WI38 (cell line): ENCODE measurements around the gene TRIM56.
"Not testable (repeated sequence)": the region's sequence is repeated elsewhere in the genome, so short reads cannot be mapped to it uniquely, and the experiment has no call there.

ENCODE experiments used
- H3K4me3 ChIP-seq: 2 replicates; pipeline ENCODE4 v1.5.1; 2011; ENCODE audit warnings: low read depth, mild to moderate bottlenecking, control low read depth, low read length
- TF ChIP-seq, protein P1 (sequence below): IDR thresholded peaks from 2 replicates; pipeline ENCODE4 v1.5.1; 2012; ENCODE audit warnings: low read depth, mild to moderate bottlenecking, control low read depth, low read length

The TRIM56 gene

DNA sequence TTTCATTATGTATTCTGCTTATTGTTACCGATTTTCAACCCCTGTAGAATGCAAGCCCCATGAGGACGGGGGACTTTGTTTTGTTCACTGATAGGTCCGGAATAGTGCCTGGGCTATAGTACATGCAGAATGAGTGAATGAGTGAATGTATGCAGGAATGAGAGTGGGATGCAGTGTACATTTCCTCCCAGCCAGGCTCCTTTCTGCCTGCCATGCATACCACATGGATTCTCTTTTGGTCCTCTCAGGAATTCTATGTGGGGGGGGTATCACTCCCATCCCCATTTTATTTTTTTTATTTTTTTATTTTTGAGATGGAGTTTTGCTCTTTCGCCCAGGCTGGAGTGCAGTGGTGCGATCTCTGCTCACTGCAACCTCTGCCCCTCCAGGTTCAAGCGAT, 16.7 kb downstream of the TRIM56 start:
- H3K4me3 ChIP-seq: no peak overlapping the region
- TF ChIP-seq, protein P1, sequence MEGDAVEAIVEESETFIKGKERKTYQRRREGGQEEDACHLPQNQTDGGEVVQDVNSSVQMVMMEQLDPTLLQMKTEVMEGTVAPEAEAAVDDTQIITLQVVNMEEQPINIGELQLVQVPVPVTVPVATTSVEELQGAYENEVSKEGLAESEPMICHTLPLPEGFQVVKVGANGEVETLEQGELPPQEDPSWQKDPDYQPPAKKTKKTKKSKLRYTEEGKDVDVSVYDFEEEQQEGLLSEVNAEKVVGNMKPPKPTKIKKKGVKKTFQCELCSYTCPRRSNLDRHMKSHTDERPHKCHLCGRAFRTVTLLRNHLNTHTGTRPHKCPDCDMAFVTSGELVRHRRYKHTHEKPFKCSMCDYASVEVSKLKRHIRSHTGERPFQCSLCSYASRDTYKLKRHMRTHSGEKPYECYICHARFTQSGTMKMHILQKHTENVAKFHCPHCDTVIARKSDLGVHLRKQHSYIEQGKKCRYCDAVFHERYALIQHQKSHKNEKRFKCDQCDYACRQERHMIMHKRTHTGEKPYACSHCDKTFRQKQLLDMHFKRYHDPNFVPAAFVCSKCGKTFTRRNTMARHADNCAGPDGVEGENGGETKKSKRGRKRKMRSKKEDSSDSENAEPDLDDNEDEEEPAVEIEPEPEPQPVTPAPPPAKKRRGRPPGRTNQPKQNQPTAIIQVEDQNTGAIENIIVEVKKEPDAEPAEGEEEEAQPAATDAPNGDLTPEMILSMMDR: no peak

DNA sequence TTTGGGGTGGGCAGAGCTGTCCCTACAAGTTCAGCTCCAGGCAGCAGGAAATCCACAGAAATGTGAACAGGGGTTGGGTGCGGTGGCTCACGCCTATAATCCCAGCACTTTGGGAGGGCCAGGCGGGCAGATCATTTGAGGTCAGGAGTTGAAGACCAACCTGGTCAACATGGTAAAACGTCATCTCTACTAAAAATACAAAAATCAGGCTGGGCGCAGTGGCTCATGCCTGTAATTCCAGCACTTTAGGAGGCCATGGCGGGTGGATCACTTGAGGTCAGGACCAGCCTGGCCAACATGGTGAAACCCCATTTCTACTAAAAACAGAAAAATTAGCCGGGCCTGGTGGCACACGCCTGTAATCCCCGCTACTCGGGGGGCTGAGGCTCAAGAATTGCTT, 18.4 kb downstream of the TRIM56 start:
- H3K4me3 ChIP-seq: not testable (repeated sequence)

GRCh38 chr7:101104193-101104713, 19.0 kb downstream of the TRIM56 start:
- TF ChIP-seq, protein P1: no peak

GRCh38 chr7:101104799-101105198, 19.5 kb downstream of the TRIM56 start:
- no peak overlapping the region for H3K4me3 ChIP-seq
- TF ChIP-seq, protein P1: no peak

More at GRCh38 chr7:101104193-101104713, 19.0 kb downstream of the TRIM56 start:
- no peak overlapping the region for H3K4me3 ChIP-seq

DNA sequence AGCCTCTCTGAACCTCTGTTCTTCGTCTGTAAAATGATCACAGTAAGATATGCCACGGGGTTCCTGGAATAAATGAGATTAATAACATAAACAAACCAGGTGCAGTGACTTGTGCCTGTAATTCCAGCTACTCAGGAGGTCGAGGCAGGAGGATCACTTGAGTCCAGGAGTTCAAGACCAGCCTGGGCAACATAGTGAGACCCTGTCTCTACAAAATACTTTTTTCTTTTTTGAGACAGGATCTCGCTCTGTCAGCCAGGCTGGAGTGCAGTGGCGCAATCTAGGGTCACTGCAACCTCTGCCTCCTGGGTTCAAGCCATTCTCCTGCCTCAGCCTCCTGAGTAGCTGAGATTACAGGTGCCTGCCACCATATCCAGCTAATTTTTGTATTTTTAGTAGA, 20.0 kb downstream of the TRIM56 start:
- not testable (repeated sequence) for H3K4me3 ChIP-seq

DNA sequence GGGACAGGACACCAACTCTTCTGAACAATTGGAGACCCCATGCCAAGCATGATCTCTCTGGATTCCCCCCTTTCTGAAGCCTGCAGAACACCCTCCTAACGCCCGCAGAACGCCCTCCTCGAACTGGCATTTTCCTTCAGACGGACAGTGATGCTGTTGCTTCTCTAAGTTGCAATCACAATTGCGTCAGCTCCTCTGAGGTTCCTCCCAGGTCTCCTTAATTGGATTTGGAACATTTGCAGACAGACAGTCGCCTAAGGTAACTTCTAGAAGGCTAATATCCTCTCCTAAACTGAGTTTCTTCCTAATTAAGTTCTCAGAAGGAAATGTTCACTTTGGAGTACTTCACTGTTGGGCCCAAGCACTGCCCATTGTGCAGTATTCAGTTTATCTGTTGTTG, 21.1 kb downstream of the TRIM56 start:
- TF ChIP-seq, protein P1: no peak
- no peak overlapping the region for H3K4me3 ChIP-seq

DNA sequence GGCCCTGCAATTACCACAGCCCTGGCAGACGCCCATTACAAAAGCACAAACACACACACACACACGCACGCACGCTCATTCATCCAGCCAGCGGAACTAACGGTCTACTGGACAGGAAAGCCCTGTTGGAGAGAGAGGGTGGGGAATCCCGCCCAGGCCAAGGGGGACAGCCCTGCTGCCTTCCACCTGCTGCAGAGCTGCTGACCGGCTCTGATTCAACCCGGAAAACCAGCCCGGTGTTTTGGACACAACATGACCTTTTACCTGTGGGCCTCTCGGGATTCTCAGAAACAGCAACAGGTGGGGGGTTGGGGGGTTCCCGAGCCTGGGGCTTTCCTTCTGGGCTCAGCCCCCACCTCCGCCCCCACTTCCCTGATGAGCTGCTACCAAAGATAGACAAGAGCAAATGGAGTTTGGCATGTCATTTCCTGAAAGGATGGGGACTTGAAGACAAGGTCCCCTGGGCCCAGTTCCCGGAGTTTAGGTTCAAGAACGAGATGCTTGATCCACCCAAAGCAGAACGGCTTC, 23.1 kb downstream of the TRIM56 start:
- TF ChIP-seq, protein P1: no peak
- H3K4me3 ChIP-seq: no peak overlapping the region

DNA sequence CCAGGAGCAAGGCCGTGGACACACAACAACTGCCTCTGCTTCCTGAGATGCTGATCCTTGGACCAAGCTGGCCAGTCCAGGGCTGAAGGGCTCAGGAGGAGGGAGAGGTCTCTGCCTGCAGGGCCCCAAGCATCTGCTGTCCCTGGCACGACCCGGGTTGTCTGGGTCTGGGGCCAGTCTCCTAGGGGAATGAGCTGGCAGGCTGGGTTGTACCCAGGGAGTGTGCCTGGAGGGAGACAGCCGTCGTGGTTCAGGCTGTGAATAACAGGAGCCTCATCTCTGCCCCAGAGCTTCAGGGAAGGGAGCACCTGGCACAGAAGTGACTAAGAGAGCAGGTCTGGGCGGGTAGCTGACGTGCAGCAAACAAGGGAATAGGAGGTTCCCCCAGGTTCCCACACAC, 23.7 kb downstream of the TRIM56 start:
- TF ChIP-seq, protein P1: no peak
- no peak overlapping the region for H3K4me3 ChIP-seq
